Hepatocyte (in vitro differentiated cells): Measurements from ENCODE around the gene PPP1R13L. TPM values are rescaled to one million over a fixed set of nuclear protein-coding genes. Genes with fewer than 3 reads are reported as not detected.
A peak's percentile ranks its signal among the peaks of the same experiment; 100 is the strongest.

Experiments
- DNase-seq: peaks from one replicate; pipeline ENCODE4 v3.0.0-alpha.2; 2016; ENCODE audit warnings: low spot score
- H2AFZ ChIP-seq: fragments of 200-600 bp; sonication (generic); 2 replicates; pipeline ENCODE4 v1.6.0; 2016; ENCODE audit warnings: antibody characterized with exemption, mild to moderate bottlenecking
- H3K27ac ChIP-seq: fragments of 200-600 bp; sonication (generic); 2 replicates; pipeline ENCODE4 v1.5.1; 2016; ENCODE audit warnings: mild to moderate bottlenecking
- H3K27me3 ChIP-seq: fragments of 200-600 bp; sonication (generic); 2 replicates; pipeline ENCODE4 v1.6.1; 2016
- H3K36me3 ChIP-seq: fragments of 200-600 bp; sonication (generic); replicated peaks from 2 replicates; pipeline ENCODE4 v1.5.1; 2016; ENCODE audit warnings: low read depth; ENCODE audit not compliant: insufficient read depth
- H3K4me1 ChIP-seq: fragments of 200-600 bp; sonication (generic); 2 replicates; pipeline ENCODE4 v1.5.1; 2016; ENCODE audit warnings: mild to moderate bottlenecking, moderate library complexity; ENCODE audit not compliant: insufficient read depth
- H3K4me2 ChIP-seq: fragments of 200-600 bp; sonication (generic); 2 replicates; pipeline ENCODE4 v1.6.0; 2016
- H3K4me3 ChIP-seq: fragments of 200-600 bp; sonication (generic); 2 replicates; pipeline ENCODE4 v1.5.1; 2016; ENCODE audit warnings: mild to moderate bottlenecking
- H3K79me2 ChIP-seq: fragments of 200-600 bp; sonication (generic); 2 replicates; pipeline ENCODE4 v1.6.0; 2017; ENCODE audit warnings: mild to moderate bottlenecking
- H3K9me2 ChIP-seq: fragments of 200-600 bp; sonication (generic); replicated peaks from 2 replicates; pipeline ENCODE4 v1.6.0; 2017; ENCODE audit warnings: mild to moderate bottlenecking; ENCODE audit not compliant: insufficient read depth
- H3K9me3 ChIP-seq: fragments of 200-600 bp; sonication (generic); 2 replicates; pipeline ENCODE4 v1.5.1; 2016; ENCODE audit warnings: low read depth, mild to moderate bottlenecking
- H4K20me1 ChIP-seq: fragments of 200-600 bp; sonication (generic); 2 replicates; pipeline ENCODE4 v1.6.0; 2016; ENCODE audit warnings: mild to moderate bottlenecking; ENCODE audit not compliant: insufficient read depth, poor library complexity, severe bottlenecking
- EZH2 ChIP-seq: fragments of 200-600 bp; sonication (generic); IDR thresholded peaks from 2 replicates; pipeline ENCODE4 v1.6.1; 2016; ENCODE audit warnings: antibody characterized with exemption, mild to moderate bottlenecking, borderline replicate concordance
- EZH2phosphoT487 ChIP-seq: fragments of 200-600 bp; sonication (generic); IDR thresholded peaks from one replicate; pipeline ENCODE4 v1.6.1; 2018; ENCODE audit warnings: antibody characterized with exemption, mild to moderate bottlenecking, low read depth, moderate library complexity; ENCODE audit not compliant: unreplicated experiment, severe bottlenecking
- WGBS: methylation state at CpG from one replicate; pipeline ENCODE4 v1.1.6; 2016; ENCODE audit warnings: low lambda C conversion rate; ENCODE audit errors: missing lambda C conversion rate; 5-methylcytosine and 5-hydroxymethylcytosine counted together
- polyA plus RNA-seq: library from polyadenylated mRNA; unstranded; fragments of >200 nt; fragmentation: Nextera tagmentation; extraction: Ambion mirVana; gene quantifications from 2 replicates; pipeline ENCODE4 v1.2.1, GENCODE V29; 2016
- total RNA-seq: library from RNA; depleted of rRNA; stranded (reverse); fragments of >200 nt; gene quantifications from 2 replicates; pipeline ENCODE4 v1.2.3, GENCODE V29; 2014
- TF ChIP-seq, protein P1 (sequence below): fragments of 200-600 bp; sonication (generic); IDR thresholded peaks from 2 replicates; pipeline ENCODE4 v1.5.1; 2016; ENCODE audit warnings: antibody characterized with exemption, mild to moderate bottlenecking; ENCODE audit not compliant: poor library complexity

PPP1R13L gene
- total and polyA plus RNA-seq, 2 experiments from 2014 or later: 8.7 to 14.8 TPM

DNA sequence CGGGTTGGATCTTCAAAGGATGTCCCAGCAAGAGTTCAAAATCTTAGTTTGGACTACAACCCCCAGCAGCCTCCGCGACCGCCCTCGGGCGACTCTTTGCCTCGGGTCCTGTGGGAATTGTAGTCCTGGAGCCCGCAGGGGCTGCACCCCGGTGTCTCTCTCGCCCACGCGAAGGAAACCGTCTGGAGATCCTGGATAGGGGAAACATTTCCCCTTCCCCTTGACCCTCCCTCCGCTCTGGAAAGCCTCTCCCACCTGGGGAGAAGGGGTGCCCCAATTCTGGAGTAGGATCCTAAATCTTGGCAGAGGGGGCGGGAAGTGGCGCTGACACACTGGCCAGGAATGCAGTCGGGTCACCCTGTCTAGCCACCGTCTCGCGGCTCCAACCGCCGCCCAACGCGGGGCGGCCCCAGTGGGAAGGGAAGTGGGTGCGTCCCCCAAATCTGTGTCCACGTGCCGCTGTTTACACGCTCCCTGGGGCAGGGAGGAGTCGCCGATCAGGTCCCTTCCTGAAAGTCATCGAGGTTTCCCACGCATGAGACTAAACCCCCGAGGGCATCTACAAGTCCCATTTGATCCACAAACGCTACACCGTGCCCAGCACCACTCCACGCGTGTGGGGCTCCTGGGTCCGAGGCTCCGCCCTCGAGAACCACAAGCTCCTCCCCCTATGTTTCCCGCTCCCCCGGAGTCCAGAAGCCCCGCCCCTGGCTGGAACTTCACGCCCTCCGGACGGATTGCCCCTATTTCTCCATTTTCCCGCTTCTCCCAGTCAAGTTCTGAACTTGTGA, 761 bp upstream of the PPP1R13L start:
- peaks cover 6% of the 10 kb centered on the region for H3K4me1 ChIP-seq
- H3K79me2 ChIP-seq: peaks cover 27% of the 10 kb centered on the region
- H3K4me2 ChIP-seq: peak overlapping the region; percentile 95
- peaks cover 23% of the 10 kb centered on the region for H3K27me3 ChIP-seq
- no peaks in the 10 kb centered on the region for H4K20me1 ChIP-seq
- peak; percentile 91 for DNase-seq
- H3K27ac ChIP-seq: peak overlapping the region; percentile 92
- H3K9me3 ChIP-seq: no peaks in the 10 kb centered on the region
- under 1% methylated on average over 48 of the region's 48 CpGs for WGBS
- no peaks in the 10 kb centered on the region for H3K9me2 ChIP-seq
- no peaks in the 10 kb centered on the region for H3K36me3 ChIP-seq
- peak overlapping the region; percentile 68 for H3K4me3 ChIP-seq
- TF ChIP-seq EZH2phosphoT487: no peak
- TF ChIP-seq, protein P1, sequence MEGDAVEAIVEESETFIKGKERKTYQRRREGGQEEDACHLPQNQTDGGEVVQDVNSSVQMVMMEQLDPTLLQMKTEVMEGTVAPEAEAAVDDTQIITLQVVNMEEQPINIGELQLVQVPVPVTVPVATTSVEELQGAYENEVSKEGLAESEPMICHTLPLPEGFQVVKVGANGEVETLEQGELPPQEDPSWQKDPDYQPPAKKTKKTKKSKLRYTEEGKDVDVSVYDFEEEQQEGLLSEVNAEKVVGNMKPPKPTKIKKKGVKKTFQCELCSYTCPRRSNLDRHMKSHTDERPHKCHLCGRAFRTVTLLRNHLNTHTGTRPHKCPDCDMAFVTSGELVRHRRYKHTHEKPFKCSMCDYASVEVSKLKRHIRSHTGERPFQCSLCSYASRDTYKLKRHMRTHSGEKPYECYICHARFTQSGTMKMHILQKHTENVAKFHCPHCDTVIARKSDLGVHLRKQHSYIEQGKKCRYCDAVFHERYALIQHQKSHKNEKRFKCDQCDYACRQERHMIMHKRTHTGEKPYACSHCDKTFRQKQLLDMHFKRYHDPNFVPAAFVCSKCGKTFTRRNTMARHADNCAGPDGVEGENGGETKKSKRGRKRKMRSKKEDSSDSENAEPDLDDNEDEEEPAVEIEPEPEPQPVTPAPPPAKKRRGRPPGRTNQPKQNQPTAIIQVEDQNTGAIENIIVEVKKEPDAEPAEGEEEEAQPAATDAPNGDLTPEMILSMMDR: no peak
- no peak for TF ChIP-seq EZH2
- H2AFZ ChIP-seq: peak overlapping the region; percentile 90

- Histone ChIP-seq H2AFZ (peak overlapping the region; percentile 90), H3K27me3 (peaks cover 23% of the 10 kb centered on the region), H3K4me3 (peak overlapping the region; percentile 68), H3K4me2 (peak overlapping the region; percentile 95), H3K79me2 (peaks cover 31% of the 10 kb centered on the region), H3K4me1 (peaks cover 6% of the 10 kb centered on the region), H3K9me3 (no peaks in the 10 kb centered on the region), H3K27ac (peak overlapping the region; percentile 92), H3K9me2 (no peaks in the 10 kb centered on the region), H4K20me1 (no peaks in the 10 kb centered on the region), H3K36me3 (no peaks in the 10 kb centered on the region)
- TF ChIP-seq EZH2phosphoT487 (no peak), EZH2 (no peak)
- TF ChIP-seq, protein P1: peak; percentile 60
- 14% methylated on average over 23 of the region's 25 CpGs for WGBS
- DNase-seq: peak; percentile 79
Measured at GRCh38 chr19:45403781-45404556, 900 bp downstream of the PPP1R13L start.

GRCh38 chr19:45403272-45403671, 1.6 kb downstream of the PPP1R13L start:
- Histone ChIP-seq H3K4me3 (no peak overlapping the region), H3K27ac (no peak overlapping the region), H3K36me3 (no peaks in the 10 kb centered on the region), H4K20me1 (no peaks in the 10 kb centered on the region), H3K4me1 (peaks cover 6% of the 10 kb centered on the region), H3K9me2 (no peaks in the 10 kb centered on the region), H3K27me3 (peaks cover 23% of the 10 kb centered on the region), H3K79me2 (peaks cover 31% of the 10 kb centered on the region), H3K4me2 (peak overlapping the region; percentile 95), H3K9me3 (no peaks in the 10 kb centered on the region), H2AFZ (no peak overlapping the region)
- no peak for DNase-seq
- TF ChIP-seq, protein P1: no peak
- TF ChIP-seq EZH2phosphoT487 (no peak), EZH2 (no peak)
- WGBS: 67% methylated on average over 4 of the region's 4 CpGs
